H9 (cell line): ENCODE data around the gene TNRC6A. TPM values are rescaled to one million over a fixed set of nuclear protein-coding genes. Genes with fewer than 3 reads are reported as not detected.

ENCODE experiments used
- DNase-seq: peaks from one replicate; pipeline ENCODE4 v3.0.0-alpha.2; 2017
- H2AFZ ChIP-seq: one replicate; pipeline ENCODE4 v1.6.1; 2013; ENCODE audit warnings: mild to moderate bottlenecking, low read length, control low read depth, moderate library complexity
- H2AK5ac ChIP-seq: 2 replicates; pipeline ENCODE4 v1.6.1; 2013; ENCODE audit warnings: low read length, control low read depth, mixed read lengths; ENCODE audit not compliant: insufficient read length
- H2BK120ac ChIP-seq: one replicate; pipeline ENCODE4 v1.6.1; 2013; ENCODE audit warnings: low read depth, mild to moderate bottlenecking, low read length, control low read depth, inconsistent platforms; ENCODE audit not compliant: poor library complexity, severe bottlenecking
- H2BK12ac ChIP-seq: 2 replicates; pipeline ENCODE4 v1.6.1; 2013; ENCODE audit warnings: low read length, control low read depth, mixed read lengths, low read depth; ENCODE audit not compliant: insufficient read length
- H2BK15ac ChIP-seq: 2 replicates; pipeline ENCODE4 v1.6.1; 2013; ENCODE audit warnings: low read depth, low read length, control low read depth
- H2BK20ac ChIP-seq: one replicate; pipeline ENCODE4 v1.6.1; 2013; ENCODE audit warnings: low read depth, mild to moderate bottlenecking, low read length, control low read depth, inconsistent platforms; ENCODE audit not compliant: poor library complexity, severe bottlenecking
- H2BK5ac ChIP-seq: 2 replicates; pipeline ENCODE4 v1.6.1; 2013; ENCODE audit warnings: low read length, control low read depth, mixed read lengths; ENCODE audit not compliant: insufficient read length
- H3K14ac ChIP-seq: 2 replicates; pipeline ENCODE4 v1.6.1; 2013; ENCODE audit warnings: low read length, control low read depth; ENCODE audit not compliant: insufficient read depth
- H3K18ac ChIP-seq: 2 replicates; pipeline ENCODE4 v1.6.1; 2013; ENCODE audit warnings: low read depth, mild to moderate bottlenecking, mixed read lengths, low read length, control low read depth; ENCODE audit not compliant: insufficient read length
- H3K23ac ChIP-seq: 2 replicates; pipeline ENCODE4 v1.6.1; 2013; ENCODE audit warnings: low read length, control low read depth, mixed read lengths, low read depth; ENCODE audit not compliant: insufficient read length
- H3K23me2 ChIP-seq: 2 replicates; pipeline ENCODE4 v1.6.1; 2013; ENCODE audit warnings: low read depth, mild to moderate bottlenecking, mixed read lengths, low read length, control low read depth; ENCODE audit not compliant: insufficient read length, poor library complexity, severe bottlenecking
- H3K27ac ChIP-seq: 2 replicates; pipeline ENCODE4 v1.5.1; 2013; ENCODE audit warnings: low read length, control low read depth, mixed read lengths, low read depth; ENCODE audit not compliant: insufficient read length
- H3K27me3 ChIP-seq: 2 replicates; pipeline ENCODE4 v1.6.1; 2013; ENCODE audit warnings: low read length, control low read depth, inconsistent platforms; ENCODE audit not compliant: insufficient read depth
- H3K4ac ChIP-seq: 2 replicates; pipeline ENCODE4 v1.6.1; 2013; ENCODE audit warnings: low read depth, mild to moderate bottlenecking, control low read depth, inconsistent platforms, low read length, moderate library complexity
- H3K4me1 ChIP-seq: 2 replicates; pipeline ENCODE4 v1.6.1; 2013; ENCODE audit warnings: low read length, control low read depth, inconsistent platforms; ENCODE audit not compliant: insufficient read depth
- H3K4me2 ChIP-seq: 2 replicates; pipeline ENCODE4 v1.6.1; 2013; ENCODE audit warnings: low read length, control low read depth, mixed read lengths; ENCODE audit not compliant: insufficient read length, insufficient read depth
- H3K56ac ChIP-seq: 2 replicates; pipeline ENCODE4 v1.6.1; 2013; ENCODE audit warnings: low read depth, mild to moderate bottlenecking, mixed read lengths, low read length, control low read depth; ENCODE audit not compliant: insufficient read length
- H3K79me1 ChIP-seq: 2 replicates; pipeline ENCODE4 v1.6.1; 2013; ENCODE audit warnings: low read depth, mild to moderate bottlenecking, moderate library complexity, low read length, control low read depth, inconsistent platforms; ENCODE audit not compliant: insufficient read depth, poor library complexity, severe bottlenecking
- H3K79me2 ChIP-seq: 2 replicates; pipeline ENCODE4 v1.6.1; 2013; ENCODE audit warnings: low read length, control low read depth, inconsistent platforms; ENCODE audit not compliant: insufficient read depth
- H3K9ac ChIP-seq: 2 replicates; pipeline ENCODE4 v1.6.1; 2013; ENCODE audit warnings: low read length, control low read depth, mixed read lengths; ENCODE audit not compliant: insufficient read length; ENCODE audit errors: extremely low read depth
- H3K9me3 ChIP-seq: one replicate; pipeline ENCODE4 v1.6.1; 2013; ENCODE audit warnings: low read depth, low read length, inconsistent platforms; ENCODE audit not compliant: control insufficient read depth
- H3T11ph ChIP-seq: one replicate; pipeline ENCODE4 v1.6.1; 2013; ENCODE audit warnings: mild to moderate bottlenecking, low read length, control low read depth, inconsistent platforms
- H4K20me1 ChIP-seq: one replicate; pipeline ENCODE4 v1.6.1; 2013; ENCODE audit not compliant: control insufficient read depth, insufficient read length, insufficient read depth
- H4K5ac ChIP-seq: 2 replicates; pipeline ENCODE4 v1.6.1; 2013; ENCODE audit warnings: low read depth, mild to moderate bottlenecking, mixed read lengths, low read length, control low read depth; ENCODE audit not compliant: insufficient read length
- H4K8ac ChIP-seq: replicated peaks from 2 replicates; pipeline ENCODE4 v1.6.1; 2013; ENCODE audit warnings: low read length, control low read depth, mixed read lengths, low read depth; ENCODE audit not compliant: insufficient read length
- H4K91ac ChIP-seq: 2 replicates; pipeline ENCODE4 v1.6.1; 2013; ENCODE audit warnings: low read depth, mild to moderate bottlenecking, moderate library complexity, mixed read lengths, low read length, control low read depth; ENCODE audit not compliant: insufficient read length
- H3K27ac Mint-ChIP-seq, 3 experiments: 2 replicates in 2 of 3; 3 replicates in 1 of 3; pipeline ENCODE4 v1.8.0; 2020 to 2021; ENCODE audit warnings: mixed read lengths in 3 of 3, mild to moderate bottlenecking in 1 of 3, moderate library complexity in 1 of 3
- H3K27me3 Mint-ChIP-seq: 2 replicates; pipeline ENCODE4 v1.8.0; 2021; ENCODE audit warnings: low read depth, mild to moderate bottlenecking, moderate library complexity, mixed read lengths
- H3K36me3 Mint-ChIP-seq, 3 experiments: 2 replicates in 2 of 3; 3 replicates in 1 of 3; pipeline ENCODE4 v1.8.0; 2020 to 2021; ENCODE audit warnings: low read depth in 3 of 3, mixed read lengths in 3 of 3; ENCODE audit not compliant: insufficient read depth in 1 of 3
- H3K4me1 Mint-ChIP-seq, 2 experiments: 2 replicates each; pipeline ENCODE4 v1.8.0; 2020; ENCODE audit warnings: mixed read lengths in 2 of 2
- H3K4me3 Mint-ChIP-seq, 2 experiments: 2 replicates in 1 of 2; 3 replicates in 1 of 2; pipeline ENCODE4 v1.8.0; 2020 to 2021; ENCODE audit warnings: mild to moderate bottlenecking in 2 of 2, mixed read lengths in 2 of 2, moderate library complexity in 1 of 2
- H3K9me3 Mint-ChIP-seq, 2 experiments: 2 replicates in 1 of 2; 3 replicates in 1 of 2; pipeline ENCODE4 v1.8.0; 2020; ENCODE audit warnings: mild to moderate bottlenecking in 2 of 2, mixed read lengths in 2 of 2, moderate library complexity in 1 of 2
- CTCF ChIP-seq: fragments of 200-600 bp; sonication (generic); conservative IDR thresholded peaks from 3 replicates; pipeline ENCODE4 v1.8.0; 2021; ENCODE audit warnings: antibody characterized with exemption, mild to moderate bottlenecking
- WGBS: extraction: QIAGEN DNeasy Blood & Tissue Kit; methylation state at CpG from one replicate; pipeline ENCODE4 v1.1.7; 2013; ENCODE audit warnings: missing lambda C conversion rate, low lambda C conversion rate, mixed read lengths; ENCODE audit not compliant: insufficient read length; ENCODE audit errors: extremely low coverage; 5-methylcytosine and 5-hydroxymethylcytosine counted together
- total RNA-seq: library from RNA; stranded (reverse); gene quantifications from 2 replicates; pipeline ENCODE4 v1.2.1, GENCODE V29; 2021

The TNRC6A gene
- total RNA-seq, 1 experiment from 2014 or later: 114 TPM

- H3K4ac ChIP-seq: no peak overlapping the region
- H3K56ac ChIP-seq: no peak overlapping the region
- no CpG with 5 or more reads among the region's 2 CpGs for WGBS
- H2AFZ ChIP-seq: no peak overlapping the region
- no peak overlapping the region for H3K23ac ChIP-seq
- H2BK12ac ChIP-seq: no peak overlapping the region
- TF ChIP-seq CTCF: no peak
- H2BK20ac ChIP-seq: no peak overlapping the region
- H3K79me2 ChIP-seq: peaks cover 73% of the 10 kb centered on the region
- H2AK5ac ChIP-seq: no peak overlapping the region
- no peak overlapping the region for H4K91ac ChIP-seq
- H2BK15ac ChIP-seq: no peak overlapping the region
- no peaks in the 10 kb centered on the region for H4K20me1 ChIP-seq
- Mint-ChIP-seq H3K4me3 (no peak overlapping the region), H3K9me3 (no peaks in the 10 kb centered on the region), H3K27ac (peak overlapping the region in 1 of 3 experiments; percentile 46; a peak in 1 of 7 replicates), H3K36me3 (peaks cover 1 to 16% (median 15%) of the 10 kb centered on the region in 3 experiments; a peak in 6 of 7 replicates), H3K4me1 (peaks cover 73 to 74% of the 10 kb centered on the region in 2 experiments), H3K27me3 (no peaks in the 10 kb centered on the region)
- no peak overlapping the region for H4K5ac ChIP-seq
- H3K18ac ChIP-seq: no peak overlapping the region
- no peak for DNase-seq
- no peak overlapping the region for H3T11ph ChIP-seq
- H2BK120ac ChIP-seq: no peak overlapping the region
- peaks cover 10% of the 10 kb centered on the region for H3K79me1 ChIP-seq
- H3K4me1 ChIP-seq: peaks cover 3% of the 10 kb centered on the region; the same call in 1 of the 2 replicates
- no peak overlapping the region for H4K8ac ChIP-seq
- no peak overlapping the region for H3K27ac ChIP-seq
- no peak overlapping the region for H2BK5ac ChIP-seq
- H3K14ac ChIP-seq: no peak overlapping the region
- H3K4me2 ChIP-seq: no peak overlapping the region
- no peaks in the 10 kb centered on the region for H3K9me3 ChIP-seq
- H3K9ac ChIP-seq: no peak overlapping the region
- no peaks in the 10 kb centered on the region for H3K27me3 ChIP-seq
- H3K23me2 ChIP-seq: no peaks in the 10 kb centered on the region
Observed at GRCh38 chr16:24748242-24748641, 18.8 kb downstream of the TNRC6A start.
